NCI-H1694 (cell line): ENCODE results near the gene HMG20A.

Experiments
- DNase-seq: peaks from one replicate; lab custom pipeline; 2025; lab: John Stamatoyannopoulos, UW

HMG20A gene

DNA sequence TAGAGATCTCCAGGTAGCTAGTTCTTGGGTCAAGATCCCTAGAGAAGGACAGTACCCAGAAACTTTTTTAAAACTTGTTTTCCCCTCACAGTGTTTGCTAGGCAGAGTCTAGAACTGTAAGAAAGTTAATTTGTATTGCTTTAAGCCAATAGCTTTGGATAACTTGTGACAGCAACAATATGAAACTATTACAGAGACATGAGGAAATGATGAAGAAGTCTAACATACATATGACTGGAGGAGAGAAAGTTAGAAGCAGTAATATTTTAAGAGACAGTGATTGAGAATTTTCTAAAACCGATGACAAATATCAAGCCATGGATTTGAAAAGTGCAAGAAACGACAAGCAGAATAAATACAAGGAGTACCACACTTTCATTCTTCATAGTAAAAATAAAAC, 10.0 kb downstream of the HMG20A start:
- DNase-seq, result no peak

DNA sequence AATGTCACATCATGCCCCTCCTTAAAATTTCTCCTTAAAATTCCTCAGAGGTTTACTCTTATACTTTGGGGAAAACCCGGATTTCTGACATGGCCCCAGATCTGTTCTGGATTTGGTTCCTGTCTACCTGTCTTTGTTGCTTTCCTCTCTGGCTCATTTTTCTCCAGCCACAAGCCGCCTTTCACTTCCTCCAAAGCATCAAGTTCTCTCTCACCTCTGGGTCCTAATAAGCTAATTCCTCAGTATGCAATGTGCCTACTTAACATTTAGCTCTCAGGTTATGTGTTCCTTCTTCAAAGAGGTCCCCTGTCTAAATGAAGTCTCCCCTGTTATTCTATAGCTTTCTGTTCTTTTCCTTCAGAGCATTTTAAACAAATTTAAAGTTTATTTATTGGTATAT, 16.1 kb downstream of the HMG20A start:
- no peak for DNase-seq

DNA sequence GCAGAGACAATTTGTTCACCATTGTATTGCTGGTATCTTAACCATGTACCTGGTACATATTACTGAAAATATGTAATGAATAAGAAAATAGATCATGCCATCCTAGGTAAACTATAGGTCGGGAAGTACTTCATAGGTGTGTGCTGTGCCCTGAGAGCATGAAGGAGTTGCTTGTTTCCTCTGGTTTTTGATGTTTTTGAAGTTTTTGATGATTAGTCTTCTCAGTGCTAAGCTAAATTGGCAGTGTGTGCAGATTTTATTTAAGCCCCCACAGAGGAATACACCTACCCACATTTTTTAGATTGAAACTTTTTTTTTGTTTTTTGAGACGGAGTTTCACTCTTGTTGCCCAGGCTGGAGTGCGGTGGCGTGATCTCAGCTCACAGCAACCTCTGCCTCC, 16.6 kb downstream of the HMG20A start:
- DNase-seq, result no peak

DNA sequence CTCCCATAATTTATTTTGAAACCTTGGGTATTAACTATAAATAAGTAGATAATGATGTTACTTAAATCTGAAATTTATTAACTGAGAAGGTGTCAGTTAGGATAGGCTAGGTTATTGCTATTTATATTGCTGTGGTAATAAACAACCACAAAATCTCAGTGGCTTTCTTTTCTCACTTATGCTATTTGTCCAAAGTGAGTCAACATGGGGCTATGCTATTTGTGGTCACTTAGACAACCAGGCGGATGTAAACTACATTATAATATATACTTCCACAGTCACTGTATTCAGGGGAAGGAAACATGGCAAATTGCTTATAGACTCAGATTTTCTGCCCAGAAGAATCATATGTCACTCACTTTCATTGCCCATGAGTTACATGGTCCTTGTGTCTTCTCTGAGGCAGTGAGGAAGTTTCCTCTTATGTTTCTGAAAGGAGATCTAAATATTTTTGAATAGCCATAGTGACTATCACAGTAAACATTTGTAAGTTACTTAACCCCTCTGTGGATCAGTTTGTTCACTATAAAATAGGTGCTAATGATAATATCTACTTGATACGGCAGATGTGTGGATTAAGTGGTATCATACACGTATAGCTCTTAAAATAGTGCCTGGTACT, 19.8 kb downstream of the HMG20A start:
- no peak for DNase-seq

DNA sequence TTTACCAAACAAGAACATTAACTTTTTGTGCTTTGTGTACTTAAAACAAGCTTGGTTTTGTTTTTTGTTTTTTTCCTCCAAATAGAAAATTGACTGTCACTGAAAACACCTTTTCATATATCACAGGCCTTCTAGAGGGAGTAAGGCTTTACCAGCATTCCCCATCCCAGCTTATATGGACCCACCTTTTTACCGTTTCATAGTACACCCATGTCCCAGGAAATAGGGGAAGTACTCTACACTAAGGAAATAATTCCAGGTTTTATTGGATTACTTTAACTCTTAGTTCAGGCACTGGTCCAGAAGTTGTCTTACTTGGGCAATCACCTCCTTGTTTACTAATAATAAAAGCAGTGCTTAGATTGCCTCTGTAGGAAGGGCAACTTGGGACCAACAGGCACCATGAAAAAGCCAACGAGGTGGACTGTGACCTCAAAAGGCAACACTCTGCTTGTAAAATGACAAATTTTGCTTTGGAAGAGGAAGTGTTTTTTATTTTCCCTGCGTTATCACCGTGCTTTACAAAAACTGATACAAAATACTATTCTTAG, 26.2 kb downstream of the HMG20A start:
- no peak for DNase-seq

DNA sequence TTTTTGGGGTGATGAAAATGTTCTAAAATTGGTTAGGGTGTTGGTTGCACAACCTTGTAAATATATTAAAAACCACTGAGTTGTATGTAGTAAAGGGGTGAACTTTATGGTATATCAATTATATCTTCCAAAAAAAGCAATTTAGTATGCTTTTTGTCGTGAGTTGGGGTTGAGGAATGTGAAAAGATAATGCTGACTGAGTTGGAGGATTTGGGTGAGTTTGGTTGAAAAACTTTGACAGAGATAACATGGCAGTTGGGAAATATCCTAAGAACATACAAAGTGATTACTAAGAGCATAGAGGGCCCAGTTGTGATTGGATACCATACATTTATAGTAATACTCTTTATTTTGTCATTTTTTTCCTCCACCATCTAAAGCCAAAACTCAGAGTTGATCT, 33.6 kb downstream of the HMG20A start:
- no peak for DNase-seq

DNA sequence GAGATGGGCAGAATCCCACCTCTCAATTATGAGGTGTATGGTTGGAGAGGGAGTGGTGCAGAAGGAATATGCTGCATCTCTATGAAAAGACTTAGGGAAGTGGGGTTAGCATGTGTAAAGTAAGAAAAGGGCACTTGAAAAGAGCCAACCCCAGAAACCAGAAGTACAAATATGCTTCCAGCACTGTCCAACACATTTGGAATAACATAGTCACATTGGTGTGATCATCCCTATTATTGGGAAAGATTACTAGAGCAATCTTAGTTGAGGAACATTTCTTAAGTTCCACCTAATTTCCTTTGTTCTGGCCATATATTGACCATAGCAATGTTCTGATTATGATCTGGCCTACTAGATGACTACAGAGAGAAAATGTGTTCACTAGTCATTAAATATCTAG, 34.3 kb downstream of the HMG20A start:
- no peak for DNase-seq

DNA sequence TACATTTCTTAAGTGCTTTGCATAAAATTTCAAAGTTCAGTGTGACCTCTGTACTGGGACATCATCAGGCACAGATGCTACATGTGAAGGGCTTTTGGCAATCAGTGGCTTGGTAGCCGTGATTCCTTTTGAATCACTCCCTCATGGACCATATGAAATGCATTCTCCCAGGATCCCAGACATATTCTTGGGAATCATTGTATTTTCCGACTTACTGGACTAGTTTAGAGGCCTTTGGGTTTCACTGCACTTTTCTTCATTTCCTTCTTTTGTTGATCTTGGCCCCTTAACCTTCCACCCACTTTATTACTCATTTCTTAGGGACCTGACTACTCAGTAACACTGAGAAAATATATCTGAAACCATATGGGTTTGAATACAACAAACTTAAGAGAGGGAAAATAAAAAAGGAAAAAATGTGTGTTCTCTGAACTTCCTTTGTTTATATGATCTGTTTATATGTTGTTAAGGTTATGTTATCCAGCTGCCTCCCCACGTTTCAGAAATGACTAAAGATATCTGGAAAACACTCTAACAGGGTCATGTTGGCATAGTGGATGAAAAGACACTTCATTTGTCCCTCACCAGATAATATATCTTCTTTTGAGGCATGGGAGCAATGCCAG, 35.1 kb downstream of the HMG20A start:
- no peak for DNase-seq

DNA sequence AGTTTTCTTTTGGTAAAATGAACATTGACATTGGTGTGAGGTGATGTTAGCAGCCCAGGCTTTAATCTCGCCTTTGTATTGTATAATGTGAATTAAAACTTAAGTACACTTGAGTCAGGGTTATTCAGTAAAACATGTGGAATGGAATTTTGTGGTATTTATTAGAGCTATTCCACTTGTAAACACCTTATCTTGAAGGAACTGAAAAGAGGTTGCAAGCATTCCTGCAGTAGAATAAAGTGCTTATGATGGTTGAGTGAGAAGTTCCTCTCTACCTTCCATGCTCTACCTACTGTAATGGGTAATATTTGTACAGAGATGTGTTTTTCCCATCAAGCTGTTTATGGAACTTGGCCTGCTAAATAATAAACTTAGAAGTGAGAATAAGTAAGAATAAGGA, 36.1 kb downstream of the HMG20A start:
- no peak for DNase-seq

DNA sequence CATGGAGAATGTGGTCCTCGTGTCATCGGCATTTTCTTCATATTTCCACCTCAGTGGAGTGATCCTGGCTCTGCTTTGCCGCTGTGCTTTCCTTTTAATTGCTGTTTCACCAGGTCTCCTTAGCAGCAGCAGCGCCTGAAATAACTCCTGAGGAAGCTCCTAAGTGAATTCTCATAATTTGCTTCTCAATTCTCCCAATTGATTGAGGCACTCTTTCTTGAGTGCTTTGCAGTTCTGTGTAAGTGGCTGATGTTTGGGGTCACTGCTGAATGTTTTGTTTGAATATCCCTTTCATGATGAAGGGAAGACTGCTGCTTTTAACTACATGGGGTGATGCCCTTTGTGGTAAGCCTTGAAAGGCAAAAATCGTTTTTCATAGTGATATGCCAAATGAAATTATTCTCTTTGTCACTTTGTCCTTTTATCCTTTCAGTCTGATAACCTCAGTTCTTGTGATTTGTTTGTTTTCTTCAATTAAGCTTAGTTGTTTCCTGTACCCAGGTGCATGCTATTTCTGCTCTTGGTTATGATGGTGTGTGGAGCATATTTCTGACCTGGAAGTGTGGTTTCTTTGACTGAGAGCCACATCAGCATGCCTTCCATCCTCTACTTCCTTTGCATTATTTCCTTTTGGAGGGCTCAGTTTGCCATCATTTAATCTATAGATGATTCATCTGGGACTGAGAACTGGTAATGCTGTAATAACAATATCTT, 36.7 kb downstream of the HMG20A start:
- DNase-seq, result no peak

DNA sequence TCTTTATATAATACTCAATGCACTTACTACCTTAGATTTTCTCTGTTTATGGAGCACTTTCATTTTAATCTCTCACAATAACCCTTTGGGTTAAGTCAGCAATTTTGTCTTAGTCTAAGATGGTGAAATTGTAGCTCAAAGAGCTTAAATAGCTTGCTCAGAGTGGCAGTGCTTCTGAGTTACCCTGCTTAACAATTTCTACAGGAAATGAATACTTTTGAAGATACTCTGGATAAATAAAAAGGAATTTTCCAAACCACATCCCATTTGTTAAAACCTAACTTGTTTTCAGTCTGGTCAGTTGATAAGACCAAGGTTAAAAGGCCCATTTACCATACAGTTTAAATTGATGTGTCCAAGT, 37.2 kb downstream of the HMG20A start:
- DNase-seq, result no peak

DNA sequence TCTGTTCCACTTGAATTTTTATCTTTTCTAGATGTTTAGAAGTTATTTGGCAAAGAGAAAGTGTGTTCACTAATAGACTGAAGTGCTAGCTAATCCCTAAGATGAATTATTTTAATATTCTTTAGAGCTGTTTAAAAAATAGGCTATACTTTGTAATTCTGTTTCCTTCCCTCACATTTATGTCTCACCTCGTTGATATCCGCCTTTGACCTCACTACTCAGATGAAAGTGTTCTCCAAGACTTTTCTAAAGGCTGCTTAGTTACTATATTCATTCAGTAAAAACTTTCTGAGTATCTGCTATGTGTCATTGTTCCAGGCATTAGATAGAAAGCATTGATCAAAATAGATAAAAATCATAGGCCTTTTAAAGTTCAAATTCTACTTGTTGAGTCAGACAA, 38.3 kb downstream of the HMG20A start:
- no peak for DNase-seq

DNA sequence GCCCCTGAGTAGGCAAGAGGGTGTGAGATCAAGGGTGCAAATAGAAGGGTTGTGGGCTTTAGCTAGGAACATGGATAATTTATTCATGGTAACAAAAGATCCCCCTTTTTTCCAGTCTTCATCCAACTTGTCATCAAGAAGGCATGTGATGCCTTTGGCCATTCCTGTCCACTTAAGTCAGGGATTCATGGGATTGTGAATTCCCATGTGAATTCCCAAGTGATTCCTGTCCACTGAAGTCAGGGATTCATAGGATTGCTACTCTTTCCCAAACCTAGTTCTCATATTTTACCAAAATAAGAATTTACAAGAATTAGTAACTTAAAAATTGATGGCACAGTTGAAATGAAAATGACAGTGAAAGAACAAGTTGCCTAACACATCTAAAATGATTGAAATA, 40.8 kb downstream of the HMG20A start:
- no peak for DNase-seq

DNA sequence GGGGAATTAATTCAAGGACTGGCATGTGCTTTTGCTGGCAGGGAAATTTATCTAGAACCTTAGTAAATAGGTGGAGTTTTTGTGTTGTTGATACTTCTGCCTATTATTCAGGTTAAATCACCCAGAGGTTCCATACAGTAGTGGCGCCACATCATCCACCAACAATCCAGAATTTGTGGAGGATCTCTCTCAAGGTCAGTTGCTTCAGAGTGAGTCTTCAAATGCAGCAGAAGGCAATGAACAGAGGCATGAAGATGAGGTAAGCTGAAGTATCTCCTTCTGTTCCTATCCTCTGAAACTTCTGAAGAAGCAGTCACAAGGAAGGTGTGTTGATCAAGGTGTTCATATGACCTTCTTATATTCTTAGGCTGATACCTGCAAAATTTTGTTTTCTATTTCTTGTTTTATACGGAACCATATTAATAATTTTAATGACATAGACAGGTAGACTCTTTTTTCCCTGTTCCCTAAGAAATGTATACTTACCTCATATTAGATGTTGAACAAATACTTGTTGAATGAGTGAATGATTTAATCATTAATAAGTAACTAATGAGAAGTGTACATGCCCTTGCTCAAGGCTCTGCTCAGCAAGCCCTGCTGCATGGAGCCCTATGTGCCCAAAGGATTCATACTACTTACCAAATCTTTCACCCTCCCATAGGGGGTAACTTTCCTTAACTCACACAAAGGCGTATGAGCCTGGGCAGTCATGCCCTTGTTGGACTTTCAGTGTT, 43.6 kb downstream of the HMG20A start:
- DNase-seq, result no peak

DNA sequence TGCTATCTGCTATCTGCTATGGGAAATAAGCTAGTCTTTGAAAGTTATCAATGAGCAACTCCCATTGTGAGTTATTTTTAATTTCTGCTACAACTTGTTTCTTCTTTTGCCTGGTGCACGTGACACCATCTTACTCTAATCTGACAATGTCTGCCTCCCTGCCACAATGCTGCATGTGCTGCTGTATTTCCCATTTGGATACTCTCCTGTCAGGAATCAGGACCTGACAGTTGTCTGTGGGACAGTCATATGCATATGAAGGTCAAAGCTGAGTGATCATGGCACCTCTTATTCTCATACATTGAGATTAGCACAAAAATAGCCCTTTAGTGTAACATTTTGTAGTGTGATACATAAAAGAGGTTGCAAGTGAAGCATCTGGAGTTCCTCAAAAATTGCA, 45.8 kb downstream of the HMG20A start:
- no peak for DNase-seq

DNA sequence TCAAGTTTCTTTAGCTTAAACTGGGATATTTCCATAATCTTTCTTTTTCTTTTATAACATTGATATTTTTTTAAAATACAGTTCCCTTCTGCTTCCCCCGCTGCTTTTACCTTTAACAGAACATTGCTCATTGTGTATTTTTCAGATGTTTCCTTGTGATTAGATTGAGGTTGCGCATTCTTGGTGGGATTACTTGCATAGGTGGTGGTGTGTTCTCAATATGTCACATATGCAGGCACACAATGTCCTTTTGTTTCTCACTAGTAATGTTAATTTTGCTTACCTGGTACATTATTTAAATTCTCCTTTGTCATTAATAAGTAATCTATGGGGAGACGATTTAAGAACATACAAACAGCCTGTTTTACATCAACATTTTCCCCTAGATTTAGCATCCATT, 48.2 kb downstream of the HMG20A start:
- DNase-seq, result no peak

DNA sequence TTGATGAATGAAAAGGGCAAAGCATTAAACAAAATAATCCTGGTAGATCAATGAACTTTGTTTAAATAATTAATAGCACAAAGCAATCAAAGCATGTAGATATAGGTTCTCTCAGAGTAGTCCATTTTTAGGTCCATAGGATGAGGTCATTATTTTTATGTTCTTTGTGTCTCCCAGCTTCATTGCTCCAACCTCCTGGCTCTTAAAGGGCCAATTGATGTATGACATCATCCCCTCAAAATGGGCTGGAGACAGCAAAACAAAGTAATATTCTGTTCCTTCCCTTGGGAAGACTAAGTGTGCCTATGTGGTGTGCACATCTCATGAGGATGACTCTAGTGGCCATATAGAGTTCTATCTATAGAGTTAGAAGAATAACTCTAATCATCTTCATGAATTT, 49.5 kb downstream of the HMG20A start:
- no peak for DNase-seq

DNA sequence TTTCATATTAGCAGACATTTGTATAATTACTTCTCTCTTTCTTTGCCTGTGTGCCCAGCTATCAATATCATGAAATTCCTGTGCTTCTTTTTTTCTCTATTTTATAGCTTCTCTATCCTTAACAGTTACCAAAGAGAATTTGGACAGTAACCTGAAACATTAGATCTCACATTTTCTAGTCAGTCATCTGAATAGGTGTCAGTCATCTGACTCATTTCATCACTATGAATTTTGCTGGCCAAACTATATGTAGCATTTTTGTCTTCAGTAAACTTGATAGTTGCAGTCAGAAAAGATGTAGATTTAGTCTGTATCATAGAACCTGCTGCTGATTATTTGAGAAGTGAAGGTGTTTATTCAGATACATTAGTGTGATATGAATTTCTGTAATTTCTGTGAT, 52.6 kb downstream of the HMG20A start:
- DNase-seq, result no peak

DNA sequence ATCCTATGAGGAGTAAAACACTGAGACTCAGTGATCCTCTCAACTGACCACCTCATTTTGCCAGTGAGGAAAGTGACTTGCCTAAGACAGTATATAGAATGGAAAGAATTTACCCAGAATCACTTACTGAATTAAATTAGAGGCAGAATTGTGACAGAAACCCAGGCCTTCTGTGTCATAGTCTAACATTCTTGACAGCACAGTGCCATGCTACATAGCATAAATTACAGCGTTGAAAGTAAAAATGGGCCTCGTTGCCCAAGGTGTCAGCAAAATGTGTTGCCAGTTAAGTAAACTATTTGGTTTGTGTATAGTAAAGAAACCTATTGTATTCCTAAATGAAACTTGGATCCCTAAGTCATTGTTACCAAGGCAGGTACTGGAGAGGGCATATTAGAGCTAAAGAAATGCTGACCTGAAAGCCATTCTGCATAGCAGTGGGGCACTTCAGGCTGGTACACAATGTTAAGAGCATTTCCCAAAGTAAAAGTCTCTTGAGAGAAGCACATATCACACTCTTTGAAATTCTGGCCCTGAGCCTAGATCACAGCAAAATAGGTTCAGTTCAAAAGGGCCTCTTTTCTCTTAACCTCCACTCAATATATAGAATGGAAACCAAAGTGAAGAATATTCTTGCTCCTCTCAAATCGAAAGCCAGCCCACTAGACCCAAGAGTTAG, 53.8 kb downstream of the HMG20A start:
- no peak for DNase-seq

DNA sequence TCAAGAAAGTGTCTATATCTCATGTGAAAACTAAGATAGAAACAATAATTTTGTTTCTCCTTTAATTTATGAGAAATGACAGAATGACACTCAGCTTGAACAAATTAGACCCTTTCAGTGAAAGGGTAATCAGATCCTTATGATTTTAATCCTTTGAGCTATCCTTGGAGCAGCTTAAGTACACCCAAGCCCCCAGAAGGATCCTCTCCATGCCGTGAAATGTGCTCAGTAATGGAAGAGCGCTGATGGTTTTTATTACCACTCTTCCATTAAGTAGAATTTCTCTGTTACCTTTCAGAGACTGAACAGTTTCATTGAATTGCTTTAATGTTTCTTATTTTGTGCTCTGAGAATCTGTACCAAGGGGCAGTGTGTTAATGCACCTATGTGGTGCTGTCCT, 54.3 kb downstream of the HMG20A start:
- no peak for DNase-seq

DNA sequence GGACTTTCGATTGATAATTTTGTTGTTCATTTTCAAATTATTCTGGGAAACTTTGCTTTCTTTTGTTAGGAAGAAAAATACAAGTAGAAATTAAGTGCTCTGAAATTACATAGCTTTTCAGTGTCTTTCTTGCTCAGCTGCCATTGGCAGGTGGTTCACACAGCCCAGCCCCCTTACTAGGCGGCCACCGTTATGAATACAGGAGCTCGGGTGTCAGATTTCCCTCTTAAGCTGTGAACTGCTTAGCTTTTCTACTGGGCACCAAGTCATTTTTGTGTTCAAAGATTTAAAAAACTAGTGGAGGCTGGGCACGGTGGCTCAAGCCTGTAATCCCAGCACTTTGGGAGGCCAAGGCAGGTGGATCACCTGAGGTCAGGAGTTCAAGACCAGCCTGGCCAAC, 55.2 kb downstream of the HMG20A start:
- no peak for DNase-seq

DNA sequence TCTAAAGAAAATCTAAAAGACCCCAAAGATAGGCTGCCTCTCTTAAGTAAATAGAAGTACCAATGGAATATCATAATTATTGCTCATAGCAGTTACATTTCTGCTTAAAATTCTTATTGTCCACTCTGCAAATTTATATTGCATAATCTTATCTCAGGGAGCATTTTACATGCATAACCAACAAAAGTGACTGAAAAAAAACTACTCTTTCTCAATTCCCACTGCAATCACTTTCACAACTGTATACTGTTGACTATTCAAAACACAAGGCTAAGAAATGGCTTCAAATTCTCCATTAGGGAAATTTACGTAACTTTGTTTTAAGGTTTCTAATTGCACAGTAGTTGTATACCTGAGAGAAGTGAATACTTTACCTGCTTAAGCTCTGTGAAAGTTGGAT, 56.3 kb downstream of the HMG20A start:
- no peak for DNase-seq
